ENCODE data around the gene TAS1R2.

DNA sequence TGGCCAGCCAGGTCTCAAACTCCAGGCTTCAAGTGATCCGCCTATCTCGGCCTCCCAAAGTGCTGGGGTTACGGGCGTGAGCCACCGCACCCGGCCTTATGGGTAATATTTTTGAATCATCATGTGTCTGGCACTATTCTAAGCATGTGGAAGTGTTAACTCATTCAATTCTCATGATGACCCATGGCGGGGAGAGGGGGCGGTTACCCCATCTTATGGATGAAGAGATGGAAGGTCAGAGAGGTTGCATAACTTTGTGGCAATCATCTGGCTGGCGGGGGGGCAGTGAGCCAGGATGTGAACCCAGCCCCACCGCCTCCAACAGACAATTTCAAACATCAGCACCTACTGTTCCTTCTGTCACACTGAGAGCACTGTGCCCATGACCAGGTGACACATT is 11.5 kb upstream of the TAS1R2 start:
- no peak for TF ChIP-seq POLR2AphosphoS5 (IDR thresholded peaks at IDR 0.05; ENCODE audit: borderline replicate concordance, low read depth, low read length)
- no peak for TF ChIP-seq EZH2 (IDR thresholded peaks at IDR 0.05)
- no peak for TF ChIP-seq FOXP2 (optimal IDR thresholded peaks at IDR 0.05; ENCODE audit: control extremely low read depth, extremely low read length, insufficient read depth)

Data from SK-N-MC (cell line).